GM19023 (cell line): ENCODE data around the gene TSPAN4.

Experiments
- ATAC-seq: cut with Tn5 transposase; IDR thresholded peaks from one replicate; pipeline ENCODE4 v1.9.1; 2021; ENCODE audit warnings: mild to moderate bottlenecking, moderate library complexity; ENCODE audit not compliant: unreplicated experiment

TSPAN4 gene

GRCh38 chr11:847876-848275 lies 5.2 kb downstream of the TSPAN4 start:
- no peak for ATAC-seq

DNA sequence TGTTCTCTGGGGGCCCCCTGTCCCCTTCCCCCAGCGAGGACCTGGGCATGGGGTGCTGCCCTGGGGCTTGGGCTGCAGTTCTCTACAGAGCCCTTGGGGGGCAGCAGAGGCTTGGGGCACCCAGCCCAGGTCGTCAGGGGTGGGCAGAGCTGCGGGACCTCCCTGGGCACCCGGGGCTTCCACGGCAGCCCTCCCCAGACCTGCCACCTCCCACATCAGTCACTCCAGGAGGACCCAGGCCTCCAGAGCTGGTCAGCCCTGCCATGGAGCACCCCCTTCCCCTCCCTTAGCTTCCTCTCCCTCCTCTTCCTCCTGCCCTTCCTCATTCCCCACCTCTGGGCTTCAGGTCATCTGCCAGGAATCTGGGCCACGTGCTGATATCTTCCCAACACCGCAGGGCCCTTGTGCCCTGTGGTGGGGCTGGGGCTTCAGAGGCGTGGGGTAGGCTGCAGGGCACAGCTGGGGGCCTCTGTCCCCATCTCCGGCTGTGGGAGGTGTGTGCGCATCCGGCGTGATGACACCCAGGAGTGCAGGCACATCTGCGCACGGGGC lies 5.8 kb downstream of the TSPAN4 start:
- ATAC-seq = no peak

DNA sequence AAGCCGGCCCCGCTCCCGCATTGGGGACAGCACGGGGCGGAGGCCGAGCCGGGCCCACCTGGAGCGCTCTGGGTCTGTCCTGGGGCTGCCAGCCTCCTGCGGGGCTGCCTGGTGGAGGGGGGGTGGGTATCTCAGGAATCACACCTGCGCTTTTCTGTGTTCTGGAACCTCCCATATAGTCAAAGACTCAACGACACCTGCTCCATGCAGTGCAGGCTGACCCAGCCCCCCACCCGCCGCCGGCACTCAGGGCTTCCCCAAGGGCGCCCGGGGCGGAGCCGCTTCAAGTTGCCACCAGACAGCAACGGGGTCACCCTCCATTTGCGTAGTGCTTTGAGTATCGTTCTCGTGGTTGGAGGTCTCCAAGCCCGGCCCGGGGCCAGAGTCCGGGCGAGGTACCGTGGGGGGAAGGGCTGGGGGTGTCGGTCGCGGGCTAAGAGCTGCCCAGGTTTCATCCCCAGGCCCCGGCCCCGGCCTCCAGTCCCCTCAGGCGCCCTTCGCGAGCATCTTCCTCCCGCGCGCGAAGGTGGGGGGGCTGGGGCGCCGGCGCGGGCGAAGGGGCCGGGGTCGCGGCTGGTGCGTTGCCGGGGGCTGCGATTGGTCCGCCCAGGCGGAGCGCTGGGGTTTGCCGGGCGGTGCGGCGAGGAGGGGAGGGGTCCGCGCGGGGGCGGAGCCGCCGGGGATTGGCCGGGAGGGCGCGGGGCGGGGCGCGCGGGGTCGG lies 6.6 kb downstream of the TSPAN4 start:
- no peak for ATAC-seq

DNA sequence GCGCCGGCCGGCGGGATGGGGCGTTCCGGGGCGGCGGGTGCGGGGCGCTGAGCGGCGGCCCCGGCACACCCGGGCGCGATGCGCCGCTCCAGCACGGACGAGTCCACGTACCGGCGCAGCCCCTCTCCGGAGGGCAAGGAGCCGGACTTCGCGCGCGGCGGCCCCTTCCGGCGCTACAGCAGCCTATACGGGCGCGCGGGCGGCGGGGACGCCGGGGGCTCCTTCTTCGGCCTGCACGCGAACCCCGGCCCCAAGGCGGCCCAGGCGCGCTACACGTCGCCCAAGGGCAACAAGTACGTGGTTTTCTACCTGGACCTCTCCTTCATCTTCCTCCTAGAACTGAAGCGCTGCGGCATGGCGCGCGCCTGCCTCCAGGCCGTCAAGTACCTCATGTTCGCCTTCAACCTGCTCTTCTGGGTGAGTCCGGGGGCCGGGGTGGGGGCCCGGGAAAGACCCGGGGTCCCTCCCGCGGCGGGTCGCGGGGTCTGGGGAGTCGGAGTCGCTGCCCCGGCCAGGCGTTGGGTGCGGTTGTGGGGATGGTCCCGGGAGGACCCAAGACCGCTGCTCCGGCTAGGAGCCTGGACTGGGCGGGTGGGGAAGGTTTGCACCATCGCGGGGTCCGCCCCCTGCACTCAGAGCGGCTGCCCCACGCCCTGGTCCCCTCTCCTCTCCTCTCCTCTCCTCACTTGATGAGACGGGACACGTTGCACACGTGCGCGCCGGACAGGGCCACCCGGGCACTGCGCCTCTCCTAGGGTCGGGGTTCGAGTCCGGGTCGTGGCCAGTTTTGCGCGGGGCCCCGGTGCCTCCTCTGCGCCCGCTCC lies 7.5 kb downstream of the TSPAN4 start:
- ATAC-seq = no peak

DNA sequence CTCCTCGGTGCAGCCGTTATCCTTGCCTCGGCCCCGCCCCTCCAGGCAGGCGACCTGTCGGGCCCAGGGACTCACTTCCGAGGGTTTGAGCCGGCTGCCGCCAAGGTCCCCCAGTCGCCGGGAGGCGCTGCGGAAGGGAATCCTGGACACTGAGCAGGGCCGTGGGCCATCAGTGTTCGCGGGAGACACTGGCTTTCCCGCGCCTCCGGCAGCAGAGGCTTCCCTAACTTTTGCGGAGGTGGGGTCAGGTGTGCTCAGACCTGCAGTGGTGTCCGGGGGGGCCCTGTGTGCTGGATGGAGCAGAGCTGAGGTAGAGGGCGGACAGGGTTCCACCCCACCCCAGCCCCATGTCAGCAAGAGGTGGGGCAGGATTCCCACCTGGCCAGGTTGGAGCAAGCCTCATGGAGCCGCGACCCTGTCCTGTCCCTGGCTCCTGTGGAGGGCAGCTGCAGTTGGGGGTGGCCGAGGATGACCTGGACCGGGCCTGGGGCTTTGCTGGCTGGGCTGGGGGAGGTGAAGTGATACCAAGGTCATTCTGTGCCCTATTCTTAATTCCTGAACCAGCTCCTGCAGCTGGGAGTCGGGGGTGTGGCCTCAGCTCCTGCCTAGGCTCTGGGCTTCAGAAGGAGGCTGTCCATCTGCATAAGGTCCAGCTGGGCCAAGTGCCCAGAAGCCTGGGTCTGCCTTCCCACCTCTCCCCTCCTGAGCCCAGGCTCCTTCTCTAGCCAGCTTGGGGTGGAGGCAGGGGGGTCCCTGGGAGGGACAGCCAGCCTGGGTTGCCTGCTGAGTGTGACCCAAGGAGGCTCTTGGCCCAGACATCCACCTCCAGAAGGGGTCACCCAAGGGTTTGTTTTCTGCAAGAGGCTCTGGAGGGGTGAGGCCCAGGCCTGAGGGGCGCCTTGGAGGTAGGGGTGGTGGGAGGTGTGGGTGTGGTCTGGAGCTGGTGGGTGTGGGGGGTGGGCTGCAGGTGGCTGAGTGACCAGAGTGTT lies 8.4 kb downstream of the TSPAN4 start:
- no peak for ATAC-seq

- ATAC-seq = no peak
Observed at GRCh38 chr11:852762-853161, 10.1 kb downstream of the TSPAN4 start.

GRCh38 chr11:853682-854448 lies 11.2 kb downstream of the TSPAN4 start:
- no peak for ATAC-seq

- ATAC-seq = no peak
Observed at GRCh38 chr11:854601-855329, 12.1 kb downstream of the TSPAN4 start.

DNA sequence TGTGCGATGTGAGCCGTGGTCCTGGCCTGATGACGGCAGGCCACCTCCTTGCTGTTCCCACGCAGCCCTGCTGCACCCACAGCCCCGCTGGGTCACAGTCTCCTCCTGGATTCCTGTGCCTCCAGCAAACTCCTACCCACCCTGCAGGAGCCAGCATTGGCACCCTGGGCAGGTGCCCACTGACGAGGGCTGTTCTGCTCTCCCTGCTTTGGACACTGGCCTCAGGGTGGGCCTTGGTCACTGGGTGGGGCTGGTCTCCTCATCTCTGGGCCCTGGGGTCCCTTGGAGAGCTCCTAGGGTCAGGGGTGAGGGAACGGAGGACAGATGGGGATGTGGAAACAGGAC lies 12.7 kb downstream of the TSPAN4 start:
- no peak for ATAC-seq

GRCh38 chr11:855796-856195 lies 13.1 kb downstream of the TSPAN4 start:
- ATAC-seq = no peak

DNA sequence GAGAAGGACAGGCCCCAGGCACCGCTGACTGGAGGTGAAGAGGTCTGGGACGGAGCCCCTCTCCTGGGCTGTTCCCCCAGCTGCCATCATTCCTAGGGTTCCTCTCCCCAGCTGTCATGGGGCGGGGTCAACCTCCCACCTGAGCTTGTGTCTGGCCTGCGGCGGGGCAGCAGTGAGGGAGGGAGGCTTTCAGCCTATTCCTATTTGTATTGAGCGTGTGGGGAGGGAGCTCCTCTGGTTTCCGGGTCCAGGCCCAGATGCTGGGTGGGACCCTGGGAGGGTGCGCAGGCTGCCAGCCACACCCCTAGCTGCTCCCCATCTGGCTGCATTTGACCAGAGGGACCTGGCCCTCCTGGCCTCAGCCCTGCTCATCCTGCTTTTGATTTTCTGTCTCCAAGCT lies 13.7 kb downstream of the TSPAN4 start:
- ATAC-seq = no peak

- ATAC-seq = no peak
Observed at GRCh38 chr11:858053-858761, 15.6 kb downstream of the TSPAN4 start.

GRCh38 chr11:858762-859339 lies 16.2 kb downstream of the TSPAN4 start:
- no peak for ATAC-seq

- no peak for ATAC-seq
Observed at GRCh38 chr11:859394-860131, 16.9 kb downstream of the TSPAN4 start.

DNA sequence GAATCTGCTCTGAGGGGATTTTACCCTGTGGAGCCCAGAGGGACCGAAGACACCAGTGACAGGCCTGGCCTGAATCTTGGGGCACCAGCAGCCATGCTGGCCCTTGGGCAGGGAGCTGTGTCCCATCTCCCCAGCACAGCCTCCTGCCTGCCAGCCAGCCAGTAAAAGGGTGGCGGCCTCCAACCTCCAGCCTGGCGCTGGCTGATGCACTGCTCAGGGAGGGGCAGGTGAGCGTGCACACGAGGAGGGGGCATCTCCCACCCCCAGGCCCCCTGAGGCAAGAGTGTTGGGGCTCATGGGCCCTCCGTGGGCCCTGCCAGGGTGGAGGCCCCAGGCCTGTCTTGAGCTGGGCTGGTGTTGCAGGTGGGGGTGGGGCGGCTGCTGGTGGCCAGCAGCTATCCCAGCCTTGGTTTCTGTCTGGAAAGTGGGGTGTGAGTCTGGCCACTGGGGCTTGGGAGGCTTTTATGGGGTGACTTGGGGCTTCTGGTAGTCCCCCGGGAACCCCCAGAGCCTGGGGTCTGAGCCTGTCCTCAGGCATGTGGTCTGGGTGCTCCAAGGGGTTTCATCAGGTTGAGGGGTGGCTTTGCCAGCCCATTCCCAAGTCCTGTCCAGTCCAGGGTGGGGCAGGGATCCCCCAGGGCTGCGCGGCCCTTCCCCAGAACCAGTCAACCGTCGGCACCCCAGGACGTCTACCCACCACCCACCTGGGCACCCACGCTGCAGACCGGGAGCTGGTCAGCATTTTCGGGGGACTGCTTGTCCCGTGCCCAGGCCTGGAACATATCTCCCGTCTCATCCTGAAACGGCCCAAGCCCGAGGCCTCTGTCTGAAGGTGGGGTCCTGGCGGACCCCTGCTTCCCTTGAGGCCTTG lies 17.8 kb downstream of the TSPAN4 start:
- ATAC-seq = no peak

DNA sequence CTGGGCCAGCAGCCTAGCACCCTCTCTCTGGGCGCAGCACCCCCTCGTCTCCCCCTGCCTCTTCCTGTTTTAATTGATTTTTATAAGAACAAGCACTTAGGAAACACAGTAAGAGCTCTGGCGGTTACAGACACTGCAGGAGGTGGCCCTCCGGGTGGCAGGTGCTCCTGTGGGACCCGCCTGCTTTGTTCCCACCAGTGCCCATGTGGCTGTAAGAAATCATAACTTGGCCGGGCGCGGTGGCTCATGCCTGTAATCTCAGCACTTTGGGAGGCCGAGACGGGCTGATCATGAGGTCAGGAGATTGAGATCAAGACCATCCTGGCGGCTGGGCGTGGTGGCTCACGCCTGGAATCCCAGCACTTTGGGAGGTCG lies 18.4 kb downstream of the TSPAN4 start:
- no peak for ATAC-seq

DNA sequence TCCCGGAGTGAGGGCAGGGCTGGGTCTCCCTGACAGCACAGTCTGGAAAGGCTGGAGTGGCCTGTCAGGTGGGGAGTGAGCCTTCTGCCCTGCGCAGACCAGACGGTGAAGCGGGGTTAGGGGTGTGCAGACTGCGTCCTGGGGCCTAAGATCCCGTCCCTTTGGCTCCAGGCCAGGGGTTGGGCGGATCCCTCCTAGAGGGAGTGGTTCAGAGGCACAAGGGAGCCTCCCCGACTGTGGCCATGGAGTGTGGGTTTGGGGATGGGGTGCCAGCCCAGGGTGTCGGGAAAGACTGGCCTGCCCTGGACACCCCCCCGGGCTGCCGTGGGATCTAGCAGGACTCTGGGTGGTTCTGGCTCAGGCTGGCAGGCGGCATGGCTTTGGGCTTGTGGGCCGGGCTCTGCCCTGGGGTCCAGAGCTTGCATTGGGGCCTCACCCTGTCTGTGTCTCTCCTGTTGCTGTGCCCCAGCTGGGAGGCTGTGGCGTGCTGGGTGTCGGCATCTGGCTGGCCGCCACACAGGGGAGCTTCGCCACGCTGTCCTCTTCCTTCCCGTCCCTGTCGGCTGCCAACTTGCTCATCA lies 19.5 kb downstream of the TSPAN4 start:
- no peak for ATAC-seq
